Panc1 (cell line): ENCODE measurements around the gene C2CD2L. TPM values are rescaled to one million over a fixed set of nuclear protein-coding genes. Genes with fewer than 3 reads are reported as not detected.
"Not testable (repeated sequence)": the region's sequence is repeated elsewhere in the genome, so short reads cannot be mapped to it uniquely, and the experiment has no call there.

ENCODE experiments used
- ATAC-seq: fragments of 200-7000 bp; cut with Tn5 transposase; 2 replicates; pipeline ENCODE4 v1.9.1; 2020; ENCODE audit warnings: mild to moderate bottlenecking, moderate library complexity
- BruUV-seq: library from RNA; stranded (reverse); fragments of 400-500 nt; replicated peaks from 2 replicates; lab custom pipeline; 2021; lab: Mats Ljungman, UMichigan
- CTCF ChIA-PET: fragments of 300-600 bp; sonication (Branson Sonifier 250); formaldehyde crosslinking; loops from one replicate; lab custom pipeline; 2022; ENCODE audit warnings: antibody characterized with exemption; lab: Charles Lee
- POLR2A ChIA-PET: fragments of 300-600 bp; sonication (Branson Sonifier 250); formaldehyde crosslinking; loops from one replicate; lab custom pipeline; 2022; ENCODE audit warnings: antibody characterized with exemption; lab: Charles Lee
- DNase-seq: peaks from one replicate; pipeline ENCODE4 v3.0.0-alpha.2; 2010; ENCODE audit warnings: low read depth, low spot score
- H3K27ac ChIP-seq: 2 replicates; pipeline ENCODE4 v1.5.1; 2011; ENCODE audit warnings: mild to moderate bottlenecking, low read length, inconsistent platforms
- H3K27me3 ChIP-seq: fragments of 200-500 bp; sonication (Bioruptor generic); 2 replicates; pipeline ENCODE4 v1.6.0; 2014; ENCODE audit warnings: low read length, inconsistent platforms; ENCODE audit not compliant: control insufficient read depth, insufficient read depth
- H3K36me3 ChIP-seq: fragments of 200-500 bp; sonication (Bioruptor generic); 2 replicates; pipeline ENCODE4 v1.5.1; 2014; ENCODE audit warnings: inconsistent platforms, mild to moderate bottlenecking, low read length, moderate library complexity; ENCODE audit not compliant: control insufficient read depth, insufficient read depth
- H3K4me1 ChIP-seq: 2 replicates; pipeline ENCODE4 v1.5.1; 2011; ENCODE audit warnings: inconsistent platforms, mild to moderate bottlenecking, low read length, moderate library complexity; ENCODE audit not compliant: control insufficient read depth, insufficient read depth
- H3K4me3 ChIP-seq, 2 experiments: 2 replicates each; pipeline ENCODE4 v1.5.1; 2011 to 2012; ENCODE audit warnings: low read depth in 2 of 2, low read length in 2 of 2, mild to moderate bottlenecking in 2 of 2, inconsistent platforms in 1 of 2, moderate library complexity in 1 of 2
- H3K9me3 ChIP-seq: fragments of 200-500 bp; sonication (Bioruptor generic); 2 replicates; pipeline ENCODE4 v1.5.1; 2014; ENCODE audit warnings: low read depth, mild to moderate bottlenecking, inconsistent platforms, low read length, moderate library complexity; ENCODE audit not compliant: control insufficient read depth, insufficient read depth
- POLR2AphosphoS5 ChIP-seq: IDR thresholded peaks from 2 replicates; pipeline ENCODE4 v1.6.1; 2012; ENCODE audit warnings: mild to moderate bottlenecking, low read depth, low read length, moderate library complexity
- SIN3A ChIP-seq: IDR thresholded peaks from 2 replicates; pipeline ENCODE4 v1.6.1; 2012; ENCODE audit warnings: low read depth, mild to moderate bottlenecking, low read length, moderate library complexity, borderline replicate concordance; ENCODE audit not compliant: insufficient read depth
- TCF7L2 ChIP-seq: IDR thresholded peaks from 2 replicates; pipeline ENCODE4 v1.6.1; 2011; ENCODE audit warnings: mild to moderate bottlenecking, low read depth, low read length, inconsistent platforms
- in situ Hi-C: cut with HindIII; loops from 2 replicates; pipeline ENCODE4 v1.10.0; 2016; ENCODE audit warnings: low sequenced_read_pairs, low pct_unique_long_range_greater_than_20kb
- intact Hi-C: fragments of 100-400 bp; cut with micrococcal nuclease; formaldehyde crosslinking; loops from one replicate; pipeline ENCODE4 v1.10.0; 2022; ENCODE audit not compliant: unreplicated experiment
- total RNA-seq: library from RNA; stranded (reverse); gene quantifications from one replicate; pipeline ENCODE4 v1.2.1, GENCODE V29; 2021; ENCODE audit not compliant: unreplicated experiment
- TF ChIP-seq, protein P1 (sequence below): fragments of 450-650 bp; IDR thresholded peaks from 2 replicates; pipeline ENCODE4 v1.5.1; 2017; ENCODE audit warnings: mild to moderate bottlenecking
- TF ChIP-seq, protein P2 (sequence below), 2 experiments: IDR thresholded peaks; 2 replicates each; pipeline ENCODE4 v1.6.1; 2011 to 2012; ENCODE audit warnings: low read depth in 2 of 2, control low read depth in 1 of 2, low read length in 1 of 2, mild to moderate bottlenecking in 1 of 2, moderate library complexity in 1 of 2; ENCODE audit not compliant: insufficient read depth in 1 of 2

Gene C2CD2L
- total RNA-seq, 1 experiment from 2014 or later, result 10.1 TPM

DNA sequence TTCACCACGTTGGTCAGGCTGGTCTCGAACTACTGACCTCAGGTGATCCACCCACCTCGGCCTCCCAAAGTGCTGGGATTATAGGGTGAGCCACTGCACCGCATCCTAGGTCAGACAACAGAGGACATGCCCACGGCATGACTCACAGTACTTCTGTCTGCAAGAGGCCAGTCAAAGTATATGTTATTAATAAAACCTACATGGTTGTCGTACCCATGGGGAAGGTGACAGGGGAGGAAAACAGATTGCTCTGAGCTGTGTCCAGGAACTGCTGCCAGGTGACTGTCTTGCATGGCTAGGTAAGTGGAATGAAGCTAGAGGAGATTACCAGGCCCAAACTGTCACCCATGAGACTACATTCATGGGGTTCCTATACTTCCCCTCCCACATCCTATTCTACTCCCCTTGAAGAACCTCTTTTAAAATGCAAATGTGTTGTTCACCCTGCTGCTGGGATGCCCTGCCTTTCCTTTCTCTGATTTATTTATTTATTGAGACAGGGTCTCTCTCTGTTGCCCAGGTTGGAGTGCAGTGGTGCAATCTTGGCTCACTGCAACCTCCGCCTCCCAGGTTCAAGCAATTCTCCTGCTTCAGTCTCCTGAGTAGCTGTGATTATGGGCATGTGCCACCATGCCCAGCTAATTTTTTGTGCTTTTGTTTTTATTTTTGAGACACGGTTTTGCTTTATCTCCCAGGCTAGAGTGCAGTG lies 59.4 kb downstream of the C2CD2L start:
- Histone ChIP-seq H3K27ac (no peak overlapping the region), H3K9me3 (no peaks in the 10 kb centered on the region), H3K36me3 (no peaks in the 10 kb centered on the region), H3K4me3 (no peak overlapping the region), H3K27me3 (no peaks in the 10 kb centered on the region), H3K4me1 (peaks cover 14% of the 10 kb centered on the region)
- peak; percentile 30 for DNase-seq
- ATAC-seq, result no peak
- intact Hi-C loops (no loop called here), in situ Hi-C loops (no loop called here)
- TF ChIP-seq TCF7L2 (no peak), SIN3A (no peak), POLR2AphosphoS5 (no peak)
- TF ChIP-seq, protein P1, sequence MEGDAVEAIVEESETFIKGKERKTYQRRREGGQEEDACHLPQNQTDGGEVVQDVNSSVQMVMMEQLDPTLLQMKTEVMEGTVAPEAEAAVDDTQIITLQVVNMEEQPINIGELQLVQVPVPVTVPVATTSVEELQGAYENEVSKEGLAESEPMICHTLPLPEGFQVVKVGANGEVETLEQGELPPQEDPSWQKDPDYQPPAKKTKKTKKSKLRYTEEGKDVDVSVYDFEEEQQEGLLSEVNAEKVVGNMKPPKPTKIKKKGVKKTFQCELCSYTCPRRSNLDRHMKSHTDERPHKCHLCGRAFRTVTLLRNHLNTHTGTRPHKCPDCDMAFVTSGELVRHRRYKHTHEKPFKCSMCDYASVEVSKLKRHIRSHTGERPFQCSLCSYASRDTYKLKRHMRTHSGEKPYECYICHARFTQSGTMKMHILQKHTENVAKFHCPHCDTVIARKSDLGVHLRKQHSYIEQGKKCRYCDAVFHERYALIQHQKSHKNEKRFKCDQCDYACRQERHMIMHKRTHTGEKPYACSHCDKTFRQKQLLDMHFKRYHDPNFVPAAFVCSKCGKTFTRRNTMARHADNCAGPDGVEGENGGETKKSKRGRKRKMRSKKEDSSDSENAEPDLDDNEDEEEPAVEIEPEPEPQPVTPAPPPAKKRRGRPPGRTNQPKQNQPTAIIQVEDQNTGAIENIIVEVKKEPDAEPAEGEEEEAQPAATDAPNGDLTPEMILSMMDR, result no peak
- TF ChIP-seq, protein P2, sequence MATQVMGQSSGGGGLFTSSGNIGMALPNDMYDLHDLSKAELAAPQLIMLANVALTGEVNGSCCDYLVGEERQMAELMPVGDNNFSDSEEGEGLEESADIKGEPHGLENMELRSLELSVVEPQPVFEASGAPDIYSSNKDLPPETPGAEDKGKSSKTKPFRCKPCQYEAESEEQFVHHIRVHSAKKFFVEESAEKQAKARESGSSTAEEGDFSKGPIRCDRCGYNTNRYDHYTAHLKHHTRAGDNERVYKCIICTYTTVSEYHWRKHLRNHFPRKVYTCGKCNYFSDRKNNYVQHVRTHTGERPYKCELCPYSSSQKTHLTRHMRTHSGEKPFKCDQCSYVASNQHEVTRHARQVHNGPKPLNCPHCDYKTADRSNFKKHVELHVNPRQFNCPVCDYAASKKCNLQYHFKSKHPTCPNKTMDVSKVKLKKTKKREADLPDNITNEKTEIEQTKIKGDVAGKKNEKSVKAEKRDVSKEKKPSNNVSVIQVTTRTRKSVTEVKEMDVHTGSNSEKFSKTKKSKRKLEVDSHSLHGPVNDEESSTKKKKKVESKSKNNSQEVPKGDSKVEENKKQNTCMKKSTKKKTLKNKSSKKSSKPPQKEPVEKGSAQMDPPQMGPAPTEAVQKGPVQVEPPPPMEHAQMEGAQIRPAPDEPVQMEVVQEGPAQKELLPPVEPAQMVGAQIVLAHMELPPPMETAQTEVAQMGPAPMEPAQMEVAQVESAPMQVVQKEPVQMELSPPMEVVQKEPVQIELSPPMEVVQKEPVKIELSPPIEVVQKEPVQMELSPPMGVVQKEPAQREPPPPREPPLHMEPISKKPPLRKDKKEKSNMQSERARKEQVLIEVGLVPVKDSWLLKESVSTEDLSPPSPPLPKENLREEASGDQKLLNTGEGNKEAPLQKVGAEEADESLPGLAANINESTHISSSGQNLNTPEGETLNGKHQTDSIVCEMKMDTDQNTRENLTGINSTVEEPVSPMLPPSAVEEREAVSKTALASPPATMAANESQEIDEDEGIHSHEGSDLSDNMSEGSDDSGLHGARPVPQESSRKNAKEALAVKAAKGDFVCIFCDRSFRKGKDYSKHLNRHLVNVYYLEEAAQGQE (IDR thresholded peaks at IDR 0.05; ENCODE audit: insufficient read depth in 1 of 2, low read depth in 2 of 2, low read length in 1 of 2), result no peak
- ChIA-PET POLR2A (interaction anchor here (0.7 kb wide), 1 partner anchor 20 kb away, joined by 3 read pairs; no protein-coding TSS in a partner anchor), CTCF (no interaction called here)
- BruUV-seq, result no TSS peak

DNA sequence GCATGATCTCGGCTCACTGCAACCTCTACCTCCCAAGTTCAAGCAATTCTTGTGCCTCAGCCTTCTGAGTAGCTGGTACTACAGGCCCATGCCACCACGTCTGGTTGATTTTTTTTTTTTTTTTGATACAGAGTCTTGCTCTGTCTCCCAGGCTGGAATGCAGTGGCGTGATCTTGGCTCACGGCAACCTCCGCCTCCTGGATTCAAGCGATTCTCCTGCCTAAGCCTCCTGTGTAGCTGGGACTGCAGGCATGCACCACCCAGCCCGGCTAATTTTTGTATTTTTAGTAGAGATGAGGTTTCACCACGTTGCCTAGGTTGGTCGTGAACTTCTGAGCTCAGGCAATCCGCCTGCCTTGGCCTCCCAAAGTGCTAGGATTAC lies 59.9 kb downstream of the C2CD2L start:
- H3K27me3 ChIP-seq, H3K36me3 ChIP-seq, in situ Hi-C loops, H3K4me3 ChIP-seq, DNase-seq, ATAC-seq, intact Hi-C loops, H3K27ac ChIP-seq, H3K9me3 ChIP-seq, BruUV-seq: not testable (repeated sequence)
- H3K4me1 ChIP-seq, result peaks cover 14% of the 10 kb centered on the region
- ChIA-PET POLR2A (interaction anchor here (0.7 kb wide), 1 partner anchor 20 kb away, joined by 3 read pairs; no protein-coding TSS in a partner anchor), CTCF (interaction anchor here (0.6 kb wide), 1 partner anchor 21 kb away, joined by 4 read pairs; no protein-coding TSS in a partner anchor)

DNA sequence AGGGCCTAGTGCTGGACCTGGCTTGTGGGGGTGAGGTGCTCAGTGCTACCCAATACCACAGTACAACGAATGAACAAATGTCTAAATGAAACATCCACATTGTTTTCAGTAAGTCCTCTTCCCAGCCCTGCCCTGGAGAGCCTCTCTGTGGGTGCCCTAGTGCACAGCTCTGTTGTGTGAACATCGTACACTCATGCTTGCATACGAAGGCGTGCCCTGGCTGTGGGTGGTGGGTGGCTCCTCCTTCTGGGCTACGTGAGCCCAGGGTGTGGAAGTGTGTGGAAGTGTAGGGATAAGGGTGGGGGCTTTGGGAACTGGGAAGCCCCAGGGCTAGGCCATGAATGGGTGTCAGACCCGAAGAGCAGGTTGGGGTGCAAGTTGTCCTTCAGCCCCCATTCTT lies 60.8 kb downstream of the C2CD2L start:
- ChIA-PET POLR2A (interaction anchor here (0.6 kb wide), 1 partner anchor 20 kb away, joined by 3 read pairs; no protein-coding TSS in a partner anchor), CTCF (no interaction called here)
- no TSS peak for BruUV-seq
- Histone ChIP-seq H3K27ac (peak overlapping the region; percentile 80; the same call in 1 of the 2 replicates), H3K4me1 (peaks cover 14% of the 10 kb centered on the region), H3K4me3 (no peak overlapping the region), H3K9me3 (no peaks in the 10 kb centered on the region), H3K36me3 (no peaks in the 10 kb centered on the region), H3K27me3 (no peaks in the 10 kb centered on the region)
- DNase-seq, result no peak
- no peak for ATAC-seq
- TF ChIP-seq TCF7L2 (no peak), POLR2AphosphoS5 (no peak), SIN3A (no peak)
- TF ChIP-seq, protein P2 (IDR thresholded peaks at IDR 0.05; ENCODE audit: insufficient read depth in 1 of 2, low read depth in 2 of 2, low read length in 1 of 2), result no peak
- TF ChIP-seq, protein P1, result no peak
- intact Hi-C loops, result no loop called here
- in situ Hi-C loops, result no loop called here
